H1 (cell line): ENCODE results near the gene ADIPOR2. TPM values are rescaled to one million over a fixed set of nuclear protein-coding genes. Genes with fewer than 3 reads are reported as not detected.

Experiments used
- CTCF ChIA-PET: fragments of 300-600 bp; sonication (Branson Sonifier 250); formaldehyde crosslinking; loops from one replicate; lab custom pipeline; 2021; ENCODE audit not compliant: partially characterized antibody; lab: Charles Lee
- POLR2A ChIA-PET: fragments of 300-600 bp; sonication (Branson Sonifier 250); formaldehyde crosslinking; loops from one replicate; lab custom pipeline; 2021; ENCODE audit warnings: inconsistent platforms; ENCODE audit not compliant: partially characterized antibody; lab: Charles Lee
- DNase-seq, 2 experiments: peaks; one replicate each; pipeline versions ENCODE4 v3.0.0 to v3.0.0-alpha.2; 2010 to 2022; ENCODE audit warnings: low spot score in 2 of 2, low read depth in 1 of 2, mixed read lengths in 1 of 2
- FAIRE-seq: peaks from 2 replicates; lab custom pipeline; 2011; peaks lifted over from hg19 to GRCh38; lab: Jason Lieb, UNC
- H2AFZ ChIP-seq: 2 replicates; pipeline ENCODE4 v1.8.1; 2012; ENCODE audit warnings: low read length, inconsistent platforms
- H2AK5ac ChIP-seq: 2 replicates; pipeline ENCODE4 v1.6.1; 2013; ENCODE audit warnings: low read depth, low read length
- H2BK120ac ChIP-seq: replicated peaks from 2 replicates; pipeline ENCODE3; 2013; ENCODE audit warnings: low read depth, low read length, inconsistent platforms
- H2BK12ac ChIP-seq: 2 replicates; pipeline ENCODE4 v1.6.1; 2013; ENCODE audit warnings: low read depth, low read length
- H2BK15ac ChIP-seq: 2 replicates; pipeline ENCODE4 v1.6.1; 2013; ENCODE audit warnings: low read length
- H2BK20ac ChIP-seq: 2 replicates; pipeline ENCODE4 v1.6.1; 2013; ENCODE audit warnings: low read length
- H2BK5ac ChIP-seq: 2 replicates; pipeline ENCODE4 v1.6.1; 2013; ENCODE audit warnings: low read depth, low read length
- H3K14ac ChIP-seq: 2 replicates; pipeline ENCODE4 v1.6.1; 2013; ENCODE audit warnings: inconsistent platforms; ENCODE audit not compliant: insufficient read length
- H3K18ac ChIP-seq: 2 replicates; pipeline ENCODE4 v1.6.1; 2013; ENCODE audit warnings: low read length; ENCODE audit errors: extremely low read depth
- H3K23ac ChIP-seq: 2 replicates; pipeline ENCODE4 v1.6.1; 2013; ENCODE audit warnings: inconsistent platforms; ENCODE audit not compliant: insufficient read length
- H3K23me2 ChIP-seq: 2 replicates; pipeline ENCODE4 v1.6.1; 2013; ENCODE audit warnings: low read depth, low read length
- H3K27ac ChIP-seq: 2 replicates; pipeline ENCODE4 v1.6.1; 2011; ENCODE audit warnings: low read depth, low read length, inconsistent platforms
- H3K27me3 ChIP-seq, 4 experiments: replicated peaks in 1 of 4; 1 replicate in 1 of 4; 2 replicates in 3 of 4; pipeline versions ENCODE4 v1.6.1 to v1.8.1; 2011 to 2013; ENCODE audit warnings: low read length in 3 of 4, mild to moderate bottlenecking in 3 of 4, inconsistent platforms in 2 of 4, mixed read lengths in 2 of 4, moderate library complexity in 1 of 4; ENCODE audit not compliant: control insufficient read depth in 3 of 4, insufficient read depth in 3 of 4; ENCODE audit errors: extremely low read depth in 1 of 4
- H3K36me3 ChIP-seq, 4 experiments: 2 replicates each; pipeline versions ENCODE4 v1.6.1 to v1.8.1; 2011 to 2013; ENCODE audit warnings: mild to moderate bottlenecking in 4 of 4, low read length in 3 of 4, moderate library complexity in 2 of 4, control low read depth in 1 of 4, inconsistent platforms in 1 of 4; ENCODE audit not compliant: insufficient read depth in 4 of 4, control insufficient read depth in 2 of 4
- H3K4ac ChIP-seq: replicated peaks from 2 replicates; pipeline ENCODE3; 2013; ENCODE audit warnings: low read length, low read depth, mixed read lengths, inconsistent platforms; ENCODE audit not compliant: insufficient read length
- H3K4me1 ChIP-seq, 4 experiments: replicated peaks in 1 of 4; 1 replicate in 1 of 4; 2 replicates in 3 of 4; pipeline versions ENCODE4 v1.6.1 to v1.8.1; 2011 to 2013; ENCODE audit warnings: low read length in 3 of 4, inconsistent platforms in 2 of 4, mixed read lengths in 1 of 4; ENCODE audit not compliant: insufficient read depth in 4 of 4, control insufficient read depth in 3 of 4
- H3K4me2 ChIP-seq, 2 experiments: 2 replicates each; pipeline versions ENCODE4 v1.6.1 to v1.8.1; 2011 to 2013; ENCODE audit warnings: low read depth in 2 of 2, low read length in 2 of 2, control low read depth in 1 of 2, inconsistent platforms in 1 of 2, mild to moderate bottlenecking in 1 of 2; ENCODE audit not compliant: insufficient read depth in 1 of 2
- H3K4me3 ChIP-seq, 4 experiments: fragments of 200-600, 300-600 bp in 1 of 4; sonication (generic), shearing (Covaris generic), sonication (Bioruptor Twin) in 1 of 4; 2 replicates each; pipeline versions ENCODE4 v1.5.1 to v1.8.1; 2011 to 2016; ENCODE audit warnings: low read length in 4 of 4, low read depth in 3 of 4, control low read depth in 2 of 4, inconsistent platforms in 2 of 4, mild to moderate bottlenecking in 2 of 4, mixed read lengths in 1 of 4, moderate library complexity in 1 of 4; ENCODE audit not compliant: insufficient read depth in 2 of 4; ENCODE audit errors: extremely low read depth in 1 of 4
- H3K56ac ChIP-seq: replicated peaks from 2 replicates; pipeline ENCODE3; 2013; ENCODE audit warnings: low read depth, mild to moderate bottlenecking, mixed read lengths, low read length, inconsistent platforms; ENCODE audit not compliant: insufficient read length
- H3K79me1 ChIP-seq: 2 replicates; pipeline ENCODE4 v1.6.1; 2013; ENCODE audit warnings: low read depth, low read length, control low read depth
- H3K79me2 ChIP-seq, 2 experiments: 2 replicates each; pipeline versions ENCODE4 v1.6.1 to v1.8.1; 2012 to 2013; ENCODE audit warnings: low read length in 2 of 2, mild to moderate bottlenecking in 2 of 2, inconsistent platforms in 1 of 2; ENCODE audit not compliant: insufficient read depth in 2 of 2, control insufficient read depth in 1 of 2
- H3K9ac ChIP-seq, 4 experiments: replicated peaks in 1 of 4; 1 replicate in 1 of 4; 2 replicates in 3 of 4; pipeline versions ENCODE4 v1.6.1 to v1.8.1; 2011 to 2013; ENCODE audit warnings: low read depth in 3 of 4, low read length in 3 of 4, control low read depth in 2 of 4, mild to moderate bottlenecking in 2 of 4, moderate library complexity in 2 of 4, inconsistent platforms in 1 of 4; ENCODE audit errors: extremely low read depth in 1 of 4
- H3K9me3 ChIP-seq, 2 experiments: 2 replicates each; pipeline versions ENCODE4 v1.6.1 to v1.8.1; 2012 to 2013; ENCODE audit warnings: mild to moderate bottlenecking in 2 of 2, moderate library complexity in 2 of 2, control low read depth in 1 of 2, inconsistent platforms in 1 of 2, low read depth in 1 of 2, low read length in 1 of 2, mixed read lengths in 1 of 2; ENCODE audit not compliant: insufficient read depth in 2 of 2
- H4K20me1 ChIP-seq, 2 experiments: replicated peaks in 1 of 2; 2 replicates each; pipeline versions ENCODE3 to v1.8.1; 2011 to 2013; ENCODE audit warnings: inconsistent platforms in 2 of 2, low read length in 2 of 2, mild to moderate bottlenecking in 1 of 2; ENCODE audit not compliant: insufficient read depth in 2 of 2, control insufficient read depth in 1 of 2
- H4K5ac ChIP-seq: 2 replicates; pipeline ENCODE4 v1.6.1; 2013; ENCODE audit warnings: low read length, low read depth, mixed read lengths, inconsistent platforms; ENCODE audit not compliant: insufficient read length
- H4K8ac ChIP-seq: 2 replicates; pipeline ENCODE4 v1.8.0; 2013; ENCODE audit warnings: mild to moderate bottlenecking, moderate library complexity, low read length, inconsistent platforms; ENCODE audit not compliant: insufficient read depth; ENCODE audit errors: extremely low read depth
- H4K91ac ChIP-seq: replicated peaks from 2 replicates; pipeline ENCODE3; 2013; ENCODE audit warnings: low read length, mixed read lengths, inconsistent platforms; ENCODE audit not compliant: insufficient read length
- CBX5 ChIP-seq: fragments of 300-800, 300-1000 bp; sonication (generic); IDR thresholded peaks from 2 replicates; pipeline ENCODE4 v1.7.1; 2016; ENCODE audit warnings: antibody characterized with exemption, low read length, low read depth
- CEBPB ChIP-seq: IDR thresholded peaks from 2 replicates; pipeline ENCODE4 v1.6.1; 2012; ENCODE audit warnings: low read depth, low read length
- CREB1 ChIP-seq: IDR thresholded peaks from 2 replicates; pipeline ENCODE4 v1.6.1; 2012; ENCODE audit warnings: inconsistent platforms
- HDAC2 ChIP-seq, 2 experiments: fragments of 300-600 bp in 1 of 2; sonication (generic) in 1 of 2; IDR thresholded peaks; 2 replicates each; pipeline ENCODE4 v1.6.1; 2011 to 2012; ENCODE audit warnings: low read depth in 2 of 2, low read length in 2 of 2, mild to moderate bottlenecking in 2 of 2, moderate library complexity in 2 of 2, borderline replicate concordance in 1 of 2, inconsistent platforms in 1 of 2
- NRF1 ChIP-seq: IDR thresholded peaks from 2 replicates; pipeline ENCODE4 v1.6.1; 2011; ENCODE audit warnings: mild to moderate bottlenecking, low read depth, low read length, improper control_type of control experiment
- POLR2AphosphoS5 ChIP-seq: IDR thresholded peaks from 2 replicates; pipeline ENCODE4 v1.6.1; 2011; ENCODE audit warnings: low read depth, low read length
- RNF2 ChIP-seq: fragments of 200-900, 300-1000 bp; sonication (generic); IDR thresholded peaks from 2 replicates; pipeline ENCODE4 v1.7.1; 2016; ENCODE audit warnings: borderline replicate concordance, low read depth, mild to moderate bottlenecking, antibody characterized with exemption, low read length; ENCODE audit not compliant: poor library complexity, severe bottlenecking; ENCODE audit errors: missing control alignments
- SRF ChIP-seq: IDR thresholded peaks from 2 replicates; pipeline ENCODE4 v1.6.1; 2011; ENCODE audit warnings: mild to moderate bottlenecking, low read depth, low read length, moderate library complexity
- TBP ChIP-seq: IDR thresholded peaks from 2 replicates; pipeline ENCODE4 v1.6.1; 2011; ENCODE audit warnings: low read depth, low read length, improper control_type of control experiment
- TCF12 ChIP-seq: IDR thresholded peaks from 2 replicates; pipeline ENCODE4 v1.6.1; 2011; ENCODE audit warnings: low read depth, mild to moderate bottlenecking, low read length
- WGBS, 2 experiments: shearing (Covaris generic) in 1 of 2; methylation state at CpG; one replicate each; pipeline versions ENCODE4 v1.1.6 to v1.1.7; 2013 to 2015; ENCODE audit warnings: low lambda C conversion rate in 2 of 2, mixed read lengths in 2 of 2, inconsistent platforms in 1 of 2, low coverage in 1 of 2, missing lambda C conversion rate in 1 of 2; ENCODE audit not compliant: insufficient replicate concordance in 2 of 2, insufficient coverage in 1 of 2, insufficient read length in 1 of 2; ENCODE audit errors: extremely low coverage in 1 of 2, missing lambda C conversion rate in 1 of 2; 5-methylcytosine and 5-hydroxymethylcytosine counted together
- polyA plus RNA-seq, 7 experiments: library from polyadenylated mRNA; depleted of rRNA in 3 of 7; stranded (reverse) in 5 of 7; unstranded in 2 of 7; fragments of >200 nt in 5 of 7; fragments of 200-250 nt in 2 of 7; gene quantifications; 1 replicate in 5 of 7; 2 replicates in 1 of 7; 4 replicates in 1 of 7; pipeline versions ENCODE4 v1.2.1 to v1.2.3, GENCODE V29; 2011 to 2013; ENCODE audit warnings: missing spikeins in 2 of 7, mixed read lengths in 2 of 7
- total RNA-seq: library from RNA; stranded (reverse); fragmentation: NEBNext Ultra II Directional; extraction: Animal tissue kit (Norgen Biotek cat#: 25700); gene quantifications from 2 replicates; pipeline ENCODE4 v1.2.1, GENCODE V29; 2021
- TF ChIP-seq, protein P1 (sequence below): IDR thresholded peaks from 2 replicates; pipeline ENCODE4 v1.6.1; 2012; ENCODE audit warnings: inconsistent platforms

ADIPOR2 gene
- total and polyA plus RNA-seq, 2 of the 8 experiments (the other 6 are each of a cell fraction or from before 2014, with no cell fraction given): 17.5 to 50.8 TPM

DNA sequence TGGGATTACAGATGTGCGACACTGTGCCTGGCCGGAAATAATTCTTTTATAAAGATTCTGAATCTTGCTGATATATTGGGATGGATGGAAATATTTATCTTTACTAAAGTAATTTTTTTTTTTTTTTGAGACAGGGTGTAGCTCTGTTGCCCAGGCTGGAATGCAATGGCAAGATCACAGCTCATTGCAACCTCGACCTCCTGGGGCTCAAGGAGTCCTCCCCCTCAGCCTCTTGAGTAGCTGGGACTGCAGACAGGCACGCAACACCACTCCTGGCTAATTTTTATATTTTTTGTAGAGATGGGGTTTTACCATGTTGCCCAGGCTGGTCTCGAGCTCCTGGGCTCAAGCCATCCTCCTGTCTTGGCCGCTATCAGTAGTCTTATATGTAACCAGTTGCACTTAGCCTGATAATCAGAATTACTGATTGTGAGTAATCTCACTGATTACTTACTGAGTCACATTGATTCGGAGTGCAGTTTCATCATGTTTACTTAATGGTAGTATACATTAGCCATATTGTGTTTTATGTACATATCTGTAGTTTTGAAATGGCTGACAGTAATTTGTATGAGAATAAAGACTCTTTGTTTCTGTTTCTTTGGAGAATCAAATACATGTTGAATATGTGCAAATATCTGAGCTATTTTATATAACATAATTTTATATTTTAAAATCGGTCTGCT is 79.1 kb downstream of the ADIPOR2 start:
- Histone ChIP-seq H4K8ac (no peak overlapping the region), H2BK12ac (no peak overlapping the region), H3K23me2 (no peaks in the 10 kb centered on the region; the same call in 1 of the 2 replicates), H3K27me3 (no peaks in the 10 kb centered on the region), H3K79me2 (peaks cover 0 to 38% of the 10 kb centered on the region in 2 experiments; a peak in 2 of 4 replicates), H2AK5ac (no peak overlapping the region), H3K56ac (no peak overlapping the region), H4K5ac (no peak overlapping the region), H3K27ac (no peak overlapping the region), H3K14ac (no peak overlapping the region), H2BK120ac (no peak overlapping the region), H3K79me1 (peaks cover 3% of the 10 kb centered on the region; the same call in 1 of the 2 replicates), H3K4ac (no peak overlapping the region), H3K36me3 (peaks cover 0 to 7% (median 5%) of the 10 kb centered on the region in 4 experiments; a peak in 4 of 8 replicates), H3K18ac (no peak overlapping the region), H4K91ac (no peak overlapping the region), H3K4me1 (peaks cover 0 to 3% (median 0%) of the 10 kb centered on the region in 4 experiments; a peak in 2 of 7 replicates), H3K4me2 (no peak overlapping the region), H3K4me3 (no peak overlapping the region), H3K9ac (no peak overlapping the region), H3K23ac (no peak overlapping the region), H2BK20ac (no peak overlapping the region), H4K20me1 (peaks cover 6 to 8% of the 10 kb centered on the region in 2 experiments), H2BK15ac (no peak overlapping the region), H2BK5ac (no peak overlapping the region), H2AFZ (no peak overlapping the region), H3K9me3 (no peaks in the 10 kb centered on the region)
- POLR2A ChIA-PET: no interaction called here
- DNase-seq (no peak), FAIRE-seq (no peak)
- CTCF ChIA-PET: interaction anchor here (0.6 to 1.5 kb wide), 4 partner anchors 9 to 118 kb away, joined by 3 to 5 read pairs (median 4); no protein-coding TSS in a partner anchor
- WGBS, 2 experiments: 87% methylated on average over 8 of the region's 8 CpGs; no CpG with 5 or more reads in 1 of the 2 experiments
- TF ChIP-seq CBX5 (no peak), CEBPB (no peak), POLR2AphosphoS5 (no peak), NRF1 (no peak), TCF12 (no peak), HDAC2 (IDR thresholded peaks at IDR 0.05; ENCODE audit: borderline replicate concordance in 1 of 2, low read depth in 2 of 2, low read length in 2 of 2) (no peak), SRF (no peak), CREB1 (no peak), RNF2 (no peak), TBP (no peak)
- TF ChIP-seq, protein P1, sequence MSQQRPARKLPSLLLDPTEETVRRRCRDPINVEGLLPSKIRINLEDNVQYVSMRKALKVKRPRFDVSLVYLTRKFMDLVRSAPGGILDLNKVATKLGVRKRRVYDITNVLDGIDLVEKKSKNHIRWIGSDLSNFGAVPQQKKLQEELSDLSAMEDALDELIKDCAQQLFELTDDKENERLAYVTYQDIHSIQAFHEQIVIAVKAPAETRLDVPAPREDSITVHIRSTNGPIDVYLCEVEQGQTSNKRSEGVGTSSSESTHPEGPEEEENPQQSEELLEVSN: no peak
